Measurements from ENCODE around the gene HMGXB3.

The HMGXB3 gene

DNA sequence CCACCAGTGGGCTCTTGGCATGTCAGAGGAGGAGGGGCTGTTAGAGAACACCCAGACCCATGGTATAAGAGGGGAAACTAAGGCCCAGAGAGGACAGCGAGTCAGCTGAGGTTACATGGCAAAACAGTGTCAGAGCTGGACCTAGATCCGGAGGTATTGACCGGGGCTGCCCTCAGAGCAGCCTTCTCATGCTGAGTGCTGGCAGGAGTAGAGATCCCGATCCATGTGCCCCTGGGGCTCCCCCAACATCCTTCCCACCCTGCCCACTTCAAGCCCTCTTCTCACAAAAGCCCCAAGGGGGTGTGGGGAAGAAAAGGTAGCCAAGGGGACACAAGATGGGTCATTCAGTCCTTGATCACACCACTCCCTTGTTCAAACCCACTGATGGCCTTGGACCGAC is 65.9 kb downstream of the HMGXB3 start:
- H3K27me3 ChIP-seq (ENCODE audit: insufficient read depth, poor library complexity, severe bottlenecking), result no peaks in the 10 kb centered on the region
- no peak overlapping the region for H3K27ac ChIP-seq (replicated peaks)
- TF ChIP-seq, protein P1, sequence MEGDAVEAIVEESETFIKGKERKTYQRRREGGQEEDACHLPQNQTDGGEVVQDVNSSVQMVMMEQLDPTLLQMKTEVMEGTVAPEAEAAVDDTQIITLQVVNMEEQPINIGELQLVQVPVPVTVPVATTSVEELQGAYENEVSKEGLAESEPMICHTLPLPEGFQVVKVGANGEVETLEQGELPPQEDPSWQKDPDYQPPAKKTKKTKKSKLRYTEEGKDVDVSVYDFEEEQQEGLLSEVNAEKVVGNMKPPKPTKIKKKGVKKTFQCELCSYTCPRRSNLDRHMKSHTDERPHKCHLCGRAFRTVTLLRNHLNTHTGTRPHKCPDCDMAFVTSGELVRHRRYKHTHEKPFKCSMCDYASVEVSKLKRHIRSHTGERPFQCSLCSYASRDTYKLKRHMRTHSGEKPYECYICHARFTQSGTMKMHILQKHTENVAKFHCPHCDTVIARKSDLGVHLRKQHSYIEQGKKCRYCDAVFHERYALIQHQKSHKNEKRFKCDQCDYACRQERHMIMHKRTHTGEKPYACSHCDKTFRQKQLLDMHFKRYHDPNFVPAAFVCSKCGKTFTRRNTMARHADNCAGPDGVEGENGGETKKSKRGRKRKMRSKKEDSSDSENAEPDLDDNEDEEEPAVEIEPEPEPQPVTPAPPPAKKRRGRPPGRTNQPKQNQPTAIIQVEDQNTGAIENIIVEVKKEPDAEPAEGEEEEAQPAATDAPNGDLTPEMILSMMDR (IDR thresholded peaks at IDR 0.05; ENCODE audit: insufficient read depth, low read length), result no peak
- TF ChIP-seq POLR2AphosphoS5 (IDR thresholded peaks at IDR 0.05; ENCODE audit: low read depth) (no peak), GABPA (IDR thresholded peaks at IDR 0.05; ENCODE audit: low read depth) (no peak), SPI1 (IDR thresholded peaks at IDR 0.05; ENCODE audit: borderline replicate concordance, low read depth) (no peak)
- TF ChIP-seq, protein P2, sequence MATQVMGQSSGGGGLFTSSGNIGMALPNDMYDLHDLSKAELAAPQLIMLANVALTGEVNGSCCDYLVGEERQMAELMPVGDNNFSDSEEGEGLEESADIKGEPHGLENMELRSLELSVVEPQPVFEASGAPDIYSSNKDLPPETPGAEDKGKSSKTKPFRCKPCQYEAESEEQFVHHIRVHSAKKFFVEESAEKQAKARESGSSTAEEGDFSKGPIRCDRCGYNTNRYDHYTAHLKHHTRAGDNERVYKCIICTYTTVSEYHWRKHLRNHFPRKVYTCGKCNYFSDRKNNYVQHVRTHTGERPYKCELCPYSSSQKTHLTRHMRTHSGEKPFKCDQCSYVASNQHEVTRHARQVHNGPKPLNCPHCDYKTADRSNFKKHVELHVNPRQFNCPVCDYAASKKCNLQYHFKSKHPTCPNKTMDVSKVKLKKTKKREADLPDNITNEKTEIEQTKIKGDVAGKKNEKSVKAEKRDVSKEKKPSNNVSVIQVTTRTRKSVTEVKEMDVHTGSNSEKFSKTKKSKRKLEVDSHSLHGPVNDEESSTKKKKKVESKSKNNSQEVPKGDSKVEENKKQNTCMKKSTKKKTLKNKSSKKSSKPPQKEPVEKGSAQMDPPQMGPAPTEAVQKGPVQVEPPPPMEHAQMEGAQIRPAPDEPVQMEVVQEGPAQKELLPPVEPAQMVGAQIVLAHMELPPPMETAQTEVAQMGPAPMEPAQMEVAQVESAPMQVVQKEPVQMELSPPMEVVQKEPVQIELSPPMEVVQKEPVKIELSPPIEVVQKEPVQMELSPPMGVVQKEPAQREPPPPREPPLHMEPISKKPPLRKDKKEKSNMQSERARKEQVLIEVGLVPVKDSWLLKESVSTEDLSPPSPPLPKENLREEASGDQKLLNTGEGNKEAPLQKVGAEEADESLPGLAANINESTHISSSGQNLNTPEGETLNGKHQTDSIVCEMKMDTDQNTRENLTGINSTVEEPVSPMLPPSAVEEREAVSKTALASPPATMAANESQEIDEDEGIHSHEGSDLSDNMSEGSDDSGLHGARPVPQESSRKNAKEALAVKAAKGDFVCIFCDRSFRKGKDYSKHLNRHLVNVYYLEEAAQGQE (IDR thresholded peaks at IDR 0.05; ENCODE audit: insufficient replicate concordance, low read depth), result no peak
- no peak overlapping the region for H3K4me3 ChIP-seq (replicated peaks; ENCODE audit: insufficient read depth, low read length)
- no peak for DNase-seq (ENCODE audit: low read depth in 1 of 2, low spot score in 1 of 2)

- peak; percentile 31 to 74 for DNase-seq (ENCODE audit: low read depth in 1 of 2, low spot score in 1 of 2)
- no peak overlapping the region for H3K4me3 ChIP-seq (replicated peaks; ENCODE audit: insufficient read depth, low read length)
- H3K27me3 ChIP-seq (ENCODE audit: insufficient read depth, poor library complexity, severe bottlenecking), result no peaks in the 10 kb centered on the region
- H3K27ac ChIP-seq (replicated peaks), result no peak overlapping the region
- TF ChIP-seq GABPA (IDR thresholded peaks at IDR 0.05; ENCODE audit: low read depth), result no peak
- TF ChIP-seq SPI1 (IDR thresholded peaks at IDR 0.05; ENCODE audit: borderline replicate concordance, low read depth), result no peak
- TF ChIP-seq, protein P2 (IDR thresholded peaks at IDR 0.05; ENCODE audit: insufficient replicate concordance, low read depth), result no peak
- no peak for TF ChIP-seq POLR2AphosphoS5 (IDR thresholded peaks at IDR 0.05; ENCODE audit: low read depth)
- TF ChIP-seq, protein P1 (IDR thresholded peaks at IDR 0.05; ENCODE audit: insufficient read depth, low read length), result no peak
These were observed 66.4 kb downstream of the HMGXB3 start for GRCh38 chr5:150066901-150067396.

GRCh38 chr5:150067405-150067960 is 66.9 kb downstream of the HMGXB3 start:
- no peak overlapping the region for H3K27ac ChIP-seq (replicated peaks)

More at GRCh38 chr5:150067405-150067960, 66.9 kb downstream of the HMGXB3 start:
- TF ChIP-seq, protein P2 (IDR thresholded peaks at IDR 0.05; ENCODE audit: insufficient replicate concordance, low read depth), result no peak
- TF ChIP-seq POLR2AphosphoS5 (IDR thresholded peaks at IDR 0.05; ENCODE audit: low read depth) (no peak), SPI1 (IDR thresholded peaks at IDR 0.05; ENCODE audit: borderline replicate concordance, low read depth) (no peak), GABPA (IDR thresholded peaks at IDR 0.05; ENCODE audit: low read depth) (no peak)
- TF ChIP-seq, protein P1 (IDR thresholded peaks at IDR 0.05; ENCODE audit: insufficient read depth, low read length), result no peak
- Histone ChIP-seq H3K4me3 (replicated peaks; ENCODE audit: insufficient read depth, low read length) (no peak overlapping the region), H3K27me3 (ENCODE audit: insufficient read depth, poor library complexity, severe bottlenecking) (no peaks in the 10 kb centered on the region)
- no peak for DNase-seq (ENCODE audit: low read depth in 1 of 2, low spot score in 1 of 2)

Measured in HL-60 (cell line).